ENCODE measurements around the gene TBC1D7.

The TBC1D7 gene

DNA sequence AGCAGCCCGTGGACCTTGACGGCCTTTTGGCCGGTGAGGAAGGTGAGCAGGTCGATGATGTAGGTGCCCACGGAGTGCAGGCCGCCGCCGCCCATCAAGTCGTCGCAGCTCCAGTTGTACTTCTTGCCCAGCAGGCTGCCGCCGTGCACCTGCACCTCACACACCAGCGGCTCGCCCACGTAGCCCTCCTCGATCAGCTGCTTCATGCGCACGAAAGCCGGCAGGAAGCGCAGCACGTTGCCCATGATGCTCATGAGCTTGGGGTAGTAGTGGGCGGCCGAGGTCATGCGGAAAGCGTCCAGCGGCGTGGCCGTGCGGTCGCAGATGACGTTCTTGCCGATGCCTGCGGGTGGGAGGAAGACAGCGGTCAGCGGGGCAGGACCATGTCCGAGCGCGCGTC lies 37.0 kb upstream of the TBC1D7 start:
- TF ChIP-seq CEBPB (IDR thresholded peaks at IDR 0.05) (no peak), CREB1 (IDR thresholded peaks at IDR 0.05; ENCODE audit: low read depth) (no peak), TAF1 (IDR thresholded peaks at IDR 0.05; ENCODE audit: low read depth) (no peak), EGR1 (IDR thresholded peaks at IDR 0.05) (no peak), USF1 (IDR thresholded peaks at IDR 0.05) (no peak), TEAD4 (IDR thresholded peaks at IDR 0.05) (no peak), RAD21 (IDR thresholded peaks at IDR 0.05; ENCODE audit: low read depth) (no peak), EP300 (IDR thresholded peaks at IDR 0.05; ENCODE audit: borderline replicate concordance) (no peak)

DNA sequence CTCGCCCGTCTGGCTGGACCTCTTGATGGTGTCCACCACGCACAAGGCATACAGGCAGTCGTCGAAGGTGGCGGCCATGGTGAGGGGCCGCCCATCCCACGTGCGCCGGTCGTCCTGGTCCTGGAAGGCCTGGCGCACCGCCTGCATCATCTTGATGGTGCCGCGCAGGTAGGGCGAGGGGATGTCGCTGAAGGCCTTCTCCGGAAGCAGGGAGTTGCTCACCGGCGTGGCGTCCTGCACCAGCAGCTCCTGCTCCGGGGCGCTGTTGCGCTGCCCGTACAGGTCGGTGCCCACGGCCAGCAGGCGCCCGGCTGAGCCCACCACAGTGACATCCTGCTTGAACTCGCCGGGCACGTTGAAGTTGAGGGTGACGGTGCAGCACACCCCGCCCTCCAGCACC lies 36.5 kb upstream of the TBC1D7 start:
- TF ChIP-seq FOXM1 (IDR thresholded peaks at IDR 0.05; ENCODE audit: borderline replicate concordance, low read depth) (no peak), EP300 (IDR thresholded peaks at IDR 0.05; ENCODE audit: borderline replicate concordance) (no peak), CEBPB (IDR thresholded peaks at IDR 0.05) (no peak), TAF1 (IDR thresholded peaks at IDR 0.05; ENCODE audit: low read depth) (no peak), TEAD4 (IDR thresholded peaks at IDR 0.05) (no peak), EGR1 (IDR thresholded peaks at IDR 0.05) (no peak), RAD21 (IDR thresholded peaks at IDR 0.05; ENCODE audit: low read depth) (no peak)

- TF ChIP-seq TEAD4 (IDR thresholded peaks at IDR 0.05) (peak; percentile 86), YY1 (IDR thresholded peaks at IDR 0.05; ENCODE audit: low read depth) (no peak), RAD21 (IDR thresholded peaks at IDR 0.05; ENCODE audit: low read depth) (no peak), REST (IDR thresholded peaks at IDR 0.05; ENCODE audit: low read depth) (no peak), CREB1 (IDR thresholded peaks at IDR 0.05; ENCODE audit: low read depth) (no peak), FOXM1 (IDR thresholded peaks at IDR 0.05; ENCODE audit: borderline replicate concordance, low read depth) (no peak), NFIC (IDR thresholded peaks at IDR 0.05) (no peak), TCF12 (IDR thresholded peaks at IDR 0.05; ENCODE audit: low read depth) (peak; percentile 34; the same call in 1 of the 2 replicates), EGR1 (IDR thresholded peaks at IDR 0.05) (no peak), ZBTB7A (IDR thresholded peaks at IDR 0.05; ENCODE audit: low read depth) (no peak), EP300 (IDR thresholded peaks at IDR 0.05; ENCODE audit: borderline replicate concordance) (peak; percentile 59), USF1 (IDR thresholded peaks at IDR 0.05) (no peak), CEBPB (IDR thresholded peaks at IDR 0.05) (no peak), TAF1 (IDR thresholded peaks at IDR 0.05; ENCODE audit: low read depth) (no peak)
- TF ChIP-seq, protein P1, sequence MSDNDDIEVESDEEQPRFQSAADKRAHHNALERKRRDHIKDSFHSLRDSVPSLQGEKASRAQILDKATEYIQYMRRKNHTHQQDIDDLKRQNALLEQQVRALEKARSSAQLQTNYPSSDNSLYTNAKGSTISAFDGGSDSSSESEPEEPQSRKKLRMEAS (IDR thresholded peaks at IDR 0.05): no peak
Measured at GRCh38 chr6:13362412-13362811, 34.1 kb upstream of the TBC1D7 start.

GRCh38 chr6:13360671-13361540 lies 32.6 kb upstream of the TBC1D7 start:
- no peak for TF ChIP-seq REST (IDR thresholded peaks at IDR 0.05; ENCODE audit: low read depth)
- no peak for TF ChIP-seq EP300 (IDR thresholded peaks at IDR 0.05; ENCODE audit: borderline replicate concordance)

- TF ChIP-seq ZBTB7A (IDR thresholded peaks at IDR 0.05; ENCODE audit: low read depth) (no peak), CEBPB (IDR thresholded peaks at IDR 0.05) (no peak), EP300 (IDR thresholded peaks at IDR 0.05; ENCODE audit: borderline replicate concordance) (no peak), CREB1 (IDR thresholded peaks at IDR 0.05; ENCODE audit: low read depth) (no peak)
Measured at GRCh38 chr6:13359287-13359686, 30.9 kb upstream of the TBC1D7 start.

DNA sequence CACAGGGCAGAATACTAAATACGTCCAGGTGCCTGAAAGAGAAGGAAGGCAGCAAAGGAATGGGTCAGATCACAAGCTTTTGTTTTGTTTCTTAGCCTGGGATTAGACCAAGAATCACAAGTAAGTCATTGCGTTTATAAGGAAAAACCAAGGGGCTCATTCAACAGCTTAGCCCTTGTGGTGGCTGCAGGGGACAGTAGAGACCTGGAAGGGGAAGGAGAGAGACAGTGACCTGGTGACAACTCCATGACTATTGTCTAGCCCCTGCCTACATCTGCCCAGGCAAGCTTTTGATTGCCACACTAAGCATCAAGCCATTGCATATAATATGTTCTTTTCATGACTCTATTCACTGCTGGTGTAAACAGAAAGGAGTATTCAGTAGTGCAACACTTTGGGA lies 30.2 kb upstream of the TBC1D7 start:
- TF ChIP-seq, protein P1 (IDR thresholded peaks at IDR 0.05): no peak
- TF ChIP-seq FOXM1 (IDR thresholded peaks at IDR 0.05; ENCODE audit: borderline replicate concordance, low read depth) (no peak), TCF12 (IDR thresholded peaks at IDR 0.05; ENCODE audit: low read depth) (no peak), RAD21 (IDR thresholded peaks at IDR 0.05; ENCODE audit: low read depth) (no peak), CREB1 (IDR thresholded peaks at IDR 0.05; ENCODE audit: low read depth) (no peak), EP300 (IDR thresholded peaks at IDR 0.05; ENCODE audit: borderline replicate concordance) (no peak), CEBPB (IDR thresholded peaks at IDR 0.05) (no peak), ZBTB7A (IDR thresholded peaks at IDR 0.05; ENCODE audit: low read depth) (no peak), EGR1 (IDR thresholded peaks at IDR 0.05) (no peak), TEAD4 (IDR thresholded peaks at IDR 0.05) (no peak)
